CD4-positive, alpha-beta T cell treated with Interleukin-2 at 100 ng/mL for 4 hours (primary cell): ENCODE measurements around the gene FLT1.

Experiments
- DNase-seq: peaks from one replicate; pipeline ENCODE4 v3.0.0-alpha.2; 2020; ENCODE audit warnings: low spot score

FLT1 gene

DNA sequence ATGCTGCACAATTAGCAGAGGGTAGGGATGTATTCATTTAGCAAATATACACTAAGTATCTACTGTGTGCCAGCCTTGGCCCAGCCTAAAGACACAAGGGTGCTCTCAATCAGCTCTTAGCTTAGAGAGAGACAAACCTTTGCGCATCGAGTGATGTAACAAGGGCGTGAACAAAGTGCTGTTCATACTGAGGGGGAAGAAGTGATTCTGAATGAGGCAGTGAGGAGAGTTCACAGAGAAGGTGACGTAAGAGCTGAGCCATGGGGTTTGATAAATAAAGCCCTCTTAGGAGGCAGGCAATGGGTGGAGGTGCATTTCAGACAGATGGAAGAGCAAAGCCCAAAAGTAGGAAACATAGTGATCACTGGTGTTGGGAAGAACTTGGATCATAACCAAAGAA, 68.5 kb downstream of the FLT1 start:
- DNase-seq = no peak

DNA sequence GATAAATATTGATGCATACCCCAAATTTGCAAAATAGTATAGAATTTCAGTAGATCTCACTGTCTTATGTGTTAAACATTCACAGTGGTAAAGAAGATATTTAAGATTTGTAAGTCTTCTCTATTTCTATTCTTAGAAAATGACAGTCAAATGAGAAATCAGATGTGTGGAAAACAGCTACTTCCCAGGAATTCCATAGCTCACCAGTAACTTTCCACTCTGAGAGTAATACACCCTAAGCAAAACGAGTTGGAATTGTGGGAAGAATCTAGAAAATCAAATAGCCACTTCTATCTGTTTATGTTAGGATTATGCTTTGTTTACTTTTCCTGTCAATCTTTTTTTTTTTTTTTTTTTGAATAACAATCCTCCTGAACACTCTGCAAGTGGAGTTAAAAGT, 69.1 kb downstream of the FLT1 start:
- no peak for DNase-seq

DNA sequence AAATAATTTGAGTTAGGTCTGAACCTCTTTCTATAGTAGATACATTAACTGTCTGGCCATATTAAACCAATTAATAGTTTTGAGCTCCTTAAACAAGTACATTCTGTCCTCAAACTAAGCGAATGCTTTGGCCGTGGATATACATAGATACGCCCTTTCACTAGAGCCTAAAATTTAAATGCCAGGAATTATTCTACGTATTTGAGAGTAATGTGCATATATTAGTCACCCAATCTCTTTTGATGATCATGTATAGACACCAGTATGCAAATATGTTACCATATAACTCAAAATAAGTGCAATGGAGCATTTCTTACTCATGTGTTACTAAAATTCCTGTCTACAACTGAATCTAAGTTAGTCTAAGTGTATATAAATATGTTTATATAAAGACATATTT, 70.4 kb downstream of the FLT1 start:
- DNase-seq = no peak

DNA sequence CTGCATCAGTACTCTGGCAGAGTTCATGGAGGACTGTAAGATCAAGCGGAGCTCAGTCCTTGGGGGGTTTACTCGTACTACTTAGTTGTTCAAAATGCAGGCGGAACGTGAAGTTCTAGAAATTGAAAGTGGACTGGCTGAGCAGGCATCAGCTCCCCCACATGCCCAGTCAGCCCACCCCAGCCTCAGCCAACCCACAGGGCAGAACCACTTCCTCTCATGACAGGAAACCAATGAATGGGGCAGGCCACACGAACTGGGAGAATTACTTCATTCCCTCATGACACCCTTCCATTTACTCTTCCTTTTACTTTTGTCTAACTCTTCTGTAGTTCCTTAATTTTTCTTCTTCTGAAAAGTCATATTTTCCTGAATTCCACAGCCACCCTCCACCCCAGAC, 71.9 kb downstream of the FLT1 start:
- no peak for DNase-seq

DNA sequence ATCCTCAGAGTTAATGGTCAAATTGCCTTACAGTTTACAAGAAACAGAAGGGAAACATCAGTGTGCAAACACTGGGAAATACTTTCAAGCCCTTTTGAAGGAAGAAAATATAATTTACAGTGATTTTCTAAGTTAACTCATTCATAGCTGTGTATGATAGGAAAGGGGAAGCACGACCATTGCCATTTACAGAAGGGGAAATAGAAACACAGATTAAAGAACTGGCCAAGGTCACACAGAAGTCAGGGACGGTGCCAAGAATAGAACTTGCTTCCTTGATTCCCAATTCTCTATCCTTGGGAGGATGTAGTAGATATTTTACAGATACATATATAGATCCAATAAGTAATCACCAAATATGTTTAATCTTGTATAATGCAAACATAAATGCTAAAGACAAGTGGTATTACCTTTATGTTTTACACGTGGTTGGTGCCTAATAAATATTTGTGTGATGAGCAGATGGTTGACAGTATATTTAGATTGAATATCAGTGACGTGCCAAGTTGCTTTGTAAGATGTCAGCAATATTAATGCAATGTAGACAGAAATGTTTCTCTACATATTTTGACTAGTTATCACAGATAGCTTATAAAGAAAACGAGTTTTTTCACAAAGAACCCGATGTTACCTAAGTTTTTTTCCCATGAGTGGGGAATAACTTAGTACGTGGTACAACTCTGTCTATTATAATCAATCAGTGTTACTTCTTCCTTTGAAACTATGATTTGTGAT, 73.1 kb downstream of the FLT1 start:
- DNase-seq = no peak

DNA sequence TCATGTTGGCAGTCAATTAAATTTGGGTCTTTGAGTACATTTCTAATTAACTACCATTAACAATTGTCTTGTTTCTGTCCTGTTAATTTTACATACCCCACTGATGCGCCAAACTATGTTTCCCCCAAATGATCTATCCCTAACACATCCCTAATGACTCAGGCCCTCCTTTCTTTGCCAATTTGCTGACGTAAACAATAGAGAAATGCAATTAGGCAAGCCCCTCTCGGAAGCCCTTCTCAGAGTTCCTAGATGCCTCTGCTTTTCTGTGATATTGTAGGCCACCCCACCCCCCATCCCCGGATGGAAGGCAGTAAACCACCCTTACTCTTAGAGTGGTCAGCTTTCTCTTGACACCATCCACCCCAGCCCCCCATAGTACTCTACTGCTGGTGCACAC, 74.2 kb downstream of the FLT1 start:
- no peak for DNase-seq

DNA sequence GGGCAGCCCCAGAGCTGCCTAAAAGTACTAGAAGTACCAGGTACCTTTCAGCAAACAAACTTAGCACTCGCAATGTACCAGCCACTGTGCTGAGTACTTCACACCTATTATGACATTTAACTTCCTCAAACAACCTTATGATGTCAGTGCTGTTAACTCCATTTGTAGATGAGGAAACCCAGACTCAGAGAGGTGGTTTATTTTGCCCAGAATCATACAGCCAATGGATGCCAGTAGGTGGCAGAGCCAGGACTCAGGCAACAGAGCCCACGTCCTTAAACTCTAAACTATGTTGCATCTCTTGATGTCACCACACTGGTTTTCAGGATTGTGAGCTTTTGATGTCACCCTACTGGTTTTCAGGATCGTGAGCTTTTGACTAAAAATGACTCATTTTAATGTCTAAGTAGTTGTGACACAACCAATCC, 78.9 kb downstream of the FLT1 start:
- no peak for DNase-seq

DNA sequence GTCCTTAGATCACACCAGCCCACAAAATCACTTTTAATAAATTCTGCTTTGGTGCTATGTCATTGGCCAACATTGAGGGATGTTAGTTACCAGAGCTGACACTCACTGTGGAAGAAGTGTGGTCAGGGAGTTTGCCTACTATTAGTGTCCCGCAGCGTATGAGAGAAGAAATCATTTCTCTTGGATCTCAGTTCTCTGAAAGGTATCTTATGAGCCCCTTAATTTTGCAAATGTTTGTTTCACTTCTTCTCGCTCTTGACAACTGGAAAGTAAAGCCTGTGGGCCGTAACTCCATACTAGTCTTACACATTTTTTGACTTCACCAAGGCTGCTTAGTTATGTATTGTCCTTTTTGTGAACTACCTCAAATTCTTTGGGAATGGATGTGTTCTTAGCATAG, 80.9 kb downstream of the FLT1 start:
- no peak for DNase-seq

DNA sequence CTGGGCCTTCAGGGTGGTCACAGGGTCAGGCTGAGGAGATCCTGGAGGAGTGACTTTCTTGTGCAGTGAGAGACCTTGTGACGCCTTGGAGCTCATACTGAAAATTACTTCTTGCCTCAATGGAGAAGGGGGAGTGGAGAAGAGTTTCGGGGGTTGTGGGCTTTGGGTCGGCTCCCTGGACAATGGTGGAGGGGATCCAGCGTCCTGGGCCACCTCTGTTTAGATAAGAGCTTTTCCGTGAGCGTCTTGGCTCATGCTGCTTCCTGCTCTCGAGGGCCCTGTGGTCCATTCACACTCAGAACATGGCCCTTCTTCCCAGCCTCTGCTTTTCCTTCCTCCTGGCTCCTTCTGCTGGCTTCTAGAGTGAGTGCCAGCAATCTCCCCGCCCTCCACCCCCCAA, 81.9 kb downstream of the FLT1 start:
- DNase-seq = no peak

DNA sequence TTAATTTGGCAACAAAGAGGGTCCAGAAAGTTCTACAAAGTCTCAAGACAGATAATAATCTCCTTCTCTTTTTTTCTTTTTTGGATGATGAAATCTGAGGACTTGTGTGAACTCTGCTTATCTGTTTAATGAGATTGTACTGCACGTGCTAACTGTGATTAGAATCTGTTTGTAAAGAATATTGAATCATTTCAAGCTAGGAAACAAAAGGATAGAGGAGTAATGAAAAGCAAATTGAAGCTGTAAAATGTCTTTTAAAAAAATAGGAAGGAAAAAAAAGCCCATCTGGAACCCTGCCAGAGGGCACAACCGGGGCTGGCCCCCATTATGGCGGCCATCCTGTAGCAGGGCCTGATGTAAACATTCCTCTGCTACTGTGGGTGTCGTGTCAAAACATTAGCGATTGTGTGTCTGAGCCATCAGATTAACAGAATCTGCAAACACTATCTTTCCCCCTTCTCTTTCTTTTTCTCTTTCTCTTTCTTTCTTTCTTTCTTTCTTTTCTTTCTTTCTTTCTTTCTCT, 83.0 kb downstream of the FLT1 start:
- DNase-seq = no peak

DNA sequence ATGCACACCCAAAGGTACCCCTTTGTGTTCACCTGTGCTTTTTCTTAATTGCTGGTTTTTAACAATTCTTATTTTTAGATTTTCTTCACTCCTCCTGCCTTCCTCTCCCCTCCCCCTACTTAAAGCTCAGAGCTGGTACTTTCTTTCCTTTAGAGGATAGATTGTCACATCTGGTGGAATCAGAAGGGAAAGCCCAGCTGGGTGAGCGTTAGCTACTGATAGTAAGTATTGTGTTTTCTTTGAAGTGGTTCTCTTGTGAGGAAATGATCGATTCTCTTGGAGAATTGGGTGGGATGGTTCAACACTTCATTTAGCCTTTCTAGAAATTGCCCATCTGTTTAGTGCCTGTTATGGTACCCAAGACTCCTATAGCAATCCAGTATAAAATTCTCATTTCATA, 84.8 kb downstream of the FLT1 start:
- no peak for DNase-seq

DNA sequence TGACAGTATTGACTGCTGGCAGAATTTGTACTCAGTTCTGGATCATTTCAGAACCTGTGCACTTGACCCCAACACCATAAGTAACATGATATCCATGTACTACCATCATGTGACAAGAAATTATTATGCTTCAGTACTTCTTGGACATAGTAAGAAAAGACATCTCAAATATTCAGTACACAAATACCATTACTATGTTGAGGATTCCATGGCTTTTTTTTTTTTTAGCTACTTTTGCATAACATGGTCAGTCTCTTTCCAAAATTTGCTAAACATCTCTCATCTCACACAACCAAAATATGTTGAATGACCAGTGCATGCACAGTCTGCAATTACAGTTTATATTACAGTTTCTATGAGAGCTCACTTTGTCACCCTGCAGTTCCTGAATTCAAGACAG, 85.3 kb downstream of the FLT1 start:
- DNase-seq = no peak

DNA sequence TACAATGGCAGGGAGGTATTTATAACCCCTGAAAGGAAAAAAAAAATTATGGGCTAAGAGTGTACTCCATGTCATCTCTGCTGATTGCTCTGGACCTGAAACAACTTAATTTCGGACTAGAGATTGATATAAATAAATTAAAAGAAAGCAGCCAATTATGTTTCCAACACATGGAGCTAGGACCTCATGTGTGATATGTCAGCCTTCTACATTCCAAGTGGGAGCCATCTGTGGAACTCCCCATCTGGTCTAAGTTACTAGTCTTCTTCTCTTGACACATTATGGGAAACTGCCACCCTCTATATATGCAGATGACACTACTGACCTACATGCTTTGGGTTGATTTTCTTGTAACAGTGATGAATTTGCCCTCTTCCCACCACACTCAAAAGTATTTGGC, 86.1 kb downstream of the FLT1 start:
- DNase-seq = no peak

DNA sequence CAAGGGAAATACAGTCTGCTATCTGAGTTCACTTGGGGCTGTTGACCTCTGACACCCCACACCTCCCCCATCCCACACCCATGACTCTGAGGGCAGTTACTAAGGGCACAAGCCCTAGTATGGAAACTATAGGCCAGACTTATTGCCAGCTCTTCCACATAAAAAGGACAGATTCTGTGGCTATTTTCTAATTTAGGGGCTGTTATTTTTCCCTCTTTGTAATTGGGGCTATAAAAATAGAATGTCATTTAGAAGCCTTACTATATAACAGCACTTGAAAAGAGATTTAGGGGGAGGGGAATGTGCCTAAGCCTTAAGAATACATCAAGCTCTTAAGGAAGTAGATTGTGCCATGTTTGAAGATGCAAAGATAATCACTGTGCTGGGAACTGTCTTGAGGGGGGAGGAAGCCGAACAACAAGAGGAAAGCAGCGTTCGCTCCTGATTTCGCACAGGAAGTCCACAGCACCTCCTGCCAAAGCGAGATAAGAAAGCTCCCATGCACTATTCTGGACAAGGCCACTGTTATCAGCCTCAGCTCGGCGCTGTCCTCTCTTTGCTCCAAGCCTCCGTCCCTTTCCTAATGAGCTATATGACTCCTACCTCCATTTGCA, 86.6 kb downstream of the FLT1 start:
- no peak for DNase-seq

DNA sequence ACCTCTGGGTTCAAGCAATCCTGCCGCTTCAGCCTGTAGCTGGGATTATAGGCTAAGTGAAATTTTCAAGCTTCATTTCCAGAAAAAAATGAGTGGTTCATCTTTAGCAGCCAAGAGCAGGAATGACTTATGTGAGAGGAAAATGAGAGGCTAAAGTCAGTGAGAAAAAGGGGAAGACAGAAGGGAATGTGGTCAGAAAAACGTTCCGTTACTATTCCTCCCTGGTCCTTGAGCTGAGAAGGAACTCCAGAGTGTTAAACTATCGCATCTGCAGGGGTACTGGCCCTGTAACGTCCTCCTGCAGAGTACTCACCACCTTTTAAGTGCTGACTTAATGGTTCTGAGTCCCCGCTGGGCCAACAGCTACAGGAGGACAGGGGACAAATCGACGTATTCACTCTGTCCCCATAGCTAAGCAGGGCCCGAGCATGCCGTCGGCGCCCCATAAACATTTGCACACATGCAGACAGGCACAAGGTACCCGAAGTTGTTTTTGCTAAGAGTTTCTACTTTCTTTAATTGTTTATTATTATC, 88.1 kb downstream of the FLT1 start:
- DNase-seq = no peak

DNA sequence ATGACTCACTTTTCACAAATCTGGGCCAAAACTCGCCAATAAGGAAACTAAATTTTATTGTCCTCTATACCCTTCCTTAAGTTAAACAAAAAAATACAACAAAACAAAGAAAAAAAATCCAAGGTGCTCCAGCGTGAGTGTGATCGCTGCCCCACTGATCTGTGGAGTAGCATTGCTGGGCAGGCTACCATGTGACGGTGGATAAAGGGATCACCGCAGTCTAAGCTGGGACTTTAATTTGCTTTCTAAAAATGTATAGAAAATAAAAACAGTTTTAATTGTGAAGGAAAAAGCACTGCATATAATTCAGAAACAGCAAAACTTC, 92.9 kb downstream of the FLT1 start:
- no peak for DNase-seq

DNA sequence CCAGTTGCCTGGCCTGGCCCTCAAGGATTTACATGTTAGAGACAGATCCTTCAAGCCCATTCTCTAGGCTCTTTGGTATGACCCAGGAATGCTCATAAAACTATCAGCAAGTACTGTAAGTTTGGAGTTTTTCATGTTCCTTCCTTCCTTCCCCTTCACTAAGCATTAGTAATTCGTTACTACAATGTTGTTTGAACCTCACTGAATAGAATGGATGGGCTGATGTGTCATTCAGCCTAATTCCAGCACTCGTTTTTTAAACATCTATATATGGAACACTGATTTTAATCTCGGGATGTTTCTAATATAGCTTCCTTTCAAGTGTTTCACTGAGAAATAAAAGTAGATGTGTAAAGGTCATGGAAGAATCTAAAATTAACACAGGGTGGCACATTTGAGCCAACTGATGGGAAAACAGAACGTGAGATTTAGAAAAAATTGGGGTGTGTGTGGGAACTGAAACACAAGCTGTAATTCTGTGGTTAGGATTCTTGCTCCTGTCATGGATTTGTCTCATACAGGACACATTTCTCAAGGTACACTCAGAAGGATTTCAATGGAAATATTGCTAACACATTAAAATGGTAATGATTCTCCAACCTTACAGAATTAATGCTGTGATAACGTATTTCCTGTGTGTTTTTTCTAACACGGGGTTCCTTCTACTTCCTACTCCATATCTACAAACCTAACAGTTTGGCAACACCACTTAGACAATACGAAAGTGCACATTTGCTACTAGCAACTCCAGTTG, 93.4 kb downstream of the FLT1 start:
- DNase-seq = no peak

DNA sequence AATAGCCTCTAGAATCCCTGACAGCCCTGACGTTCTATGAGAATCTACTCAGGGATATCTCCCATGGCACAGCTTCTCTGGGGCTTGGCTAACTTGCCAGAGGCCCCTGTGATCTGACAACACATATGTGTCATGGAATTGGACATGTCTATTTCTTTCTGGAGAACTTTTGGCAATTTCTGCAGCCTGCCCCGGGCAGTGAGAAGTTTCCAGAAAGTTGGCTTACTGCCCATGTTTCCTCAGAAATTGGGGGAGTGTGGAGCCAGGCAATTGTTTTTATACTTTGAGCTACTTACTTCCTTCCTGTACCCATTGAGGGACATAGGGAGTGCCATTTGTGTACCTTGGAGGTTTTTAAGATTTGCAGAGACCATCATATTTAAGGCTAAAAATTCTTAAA, 98.9 kb downstream of the FLT1 start:
- no peak for DNase-seq

DNA sequence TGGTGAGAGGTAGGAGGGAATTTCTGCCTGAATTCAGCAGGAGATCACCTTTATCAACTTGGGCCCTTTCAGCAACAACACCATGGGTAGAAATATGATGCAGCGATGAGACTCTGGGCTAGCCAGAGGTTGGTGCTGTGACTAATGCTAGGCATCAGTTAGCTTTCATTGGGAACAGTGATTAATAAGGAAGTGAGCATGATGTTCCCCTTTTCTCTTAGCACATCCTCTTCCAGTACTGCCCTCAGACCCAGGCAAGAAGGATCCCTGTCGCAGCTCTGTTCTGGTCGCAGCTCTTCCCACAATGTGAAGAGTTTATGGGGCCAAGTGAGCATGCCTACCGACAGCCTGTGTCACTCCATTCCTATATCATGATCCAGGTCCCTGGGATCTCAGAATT, 100.5 kb downstream of the FLT1 start:
- no peak for DNase-seq

DNA sequence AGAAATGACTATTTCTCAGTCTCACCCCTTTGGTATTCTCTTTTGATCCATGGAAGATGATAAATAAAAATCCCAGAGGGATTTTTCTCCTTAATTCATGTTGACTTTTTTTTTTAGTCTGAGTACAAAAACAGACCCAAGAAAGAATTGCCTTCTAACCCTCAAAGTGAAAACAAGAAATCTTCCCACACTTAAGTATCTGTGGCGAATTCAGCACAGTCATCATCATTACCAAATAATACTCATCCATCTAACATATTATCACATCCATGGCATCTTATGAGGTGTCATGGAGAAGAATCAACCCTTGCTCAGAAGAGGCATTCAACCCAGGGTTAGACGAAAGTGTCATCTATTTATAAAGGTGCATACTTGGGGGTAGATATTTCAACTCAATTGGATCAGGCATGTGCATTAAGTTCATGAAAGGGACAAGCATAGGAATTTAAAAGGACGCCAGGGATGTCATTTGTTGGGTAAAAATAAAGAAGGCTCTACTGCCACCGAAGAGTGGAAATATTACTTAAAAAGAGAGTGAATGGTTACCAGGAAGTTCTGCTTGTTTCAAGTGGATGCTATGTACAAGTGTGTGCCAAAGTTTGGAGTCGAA, 101.9 kb downstream of the FLT1 start:
- DNase-seq = no peak

DNA sequence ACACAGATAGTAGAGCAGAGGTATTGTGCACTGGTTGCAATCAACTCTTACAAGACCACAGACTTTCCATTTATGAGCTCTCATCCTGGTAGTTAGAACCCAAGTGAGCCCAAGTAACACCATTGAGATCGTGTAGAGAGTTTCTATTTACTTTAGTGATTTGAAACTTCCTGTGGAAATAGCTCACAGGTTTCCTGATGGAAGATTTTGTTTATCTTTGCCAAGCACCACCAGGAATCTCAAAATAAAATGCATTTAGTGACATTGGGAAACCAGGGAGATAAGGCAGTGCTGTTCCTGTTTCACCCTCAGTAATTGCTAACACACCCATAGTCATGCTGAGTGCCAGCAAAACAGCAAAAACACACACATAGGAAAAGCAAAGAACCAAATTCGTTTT, 102.5 kb downstream of the FLT1 start:
- no peak for DNase-seq

DNA sequence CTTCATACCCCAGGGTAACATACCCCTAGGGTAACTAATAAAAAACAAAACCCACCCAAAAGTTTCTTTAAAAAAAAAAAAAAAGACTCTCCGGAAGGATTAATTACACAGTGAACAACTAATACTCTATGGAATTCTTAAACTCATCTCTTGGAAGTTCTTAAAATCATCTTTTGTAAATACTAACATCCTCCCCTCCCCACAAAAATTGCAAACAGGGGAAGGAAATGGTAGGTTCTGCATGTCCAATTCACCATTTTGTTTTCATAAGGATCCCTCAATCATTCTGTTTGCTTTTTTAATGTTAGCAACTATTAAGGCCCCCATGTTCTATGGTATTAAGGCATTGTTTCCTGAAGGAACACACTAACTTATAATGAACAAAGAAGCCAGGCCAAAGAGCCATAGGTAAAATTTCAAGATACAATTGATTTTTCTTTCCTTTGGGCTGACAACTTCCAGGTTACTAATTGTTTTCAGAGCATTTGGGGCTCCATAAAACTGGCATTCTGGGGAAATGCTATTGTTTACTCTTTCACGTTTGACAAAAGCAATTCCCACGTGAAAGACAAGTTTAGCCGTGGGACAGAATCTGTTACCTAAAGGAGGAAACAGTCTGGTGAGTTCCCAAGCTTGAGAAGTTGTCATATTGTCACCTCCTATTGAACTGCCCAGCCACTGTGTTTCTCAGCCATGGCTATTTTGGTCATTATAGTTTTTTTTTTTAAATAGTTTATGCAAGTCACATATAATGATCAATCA, 107.0 kb downstream of the FLT1 start:
- no peak for DNase-seq
